Tibial nerve (tissue), 4 donors: ENCODE measurements around the gene NELL1. TPM values are rescaled to one million over a fixed set of nuclear protein-coding genes. Genes with fewer than 3 reads are reported as not detected.
"Not testable (repeated sequence)": the region's sequence is repeated elsewhere in the genome, so short reads cannot be mapped to it uniquely, and the experiment has no call there.

ENCODE experiments used
- DNase-seq, 2 donors: peaks; one replicate each; pipeline ENCODE4 v3.0.0-alpha.2; 2019; ENCODE audit warnings: low spot score in 2 of 2
- H3K27ac ChIP-seq, 4 donors: fragments of 200-600 bp; sonication (generic) in 3 of 4; one replicate each; pipeline ENCODE4 v1.5.1; 2017 to 2019; ENCODE audit warnings: mild to moderate bottlenecking in 1 of 4
- H3K27me3 ChIP-seq, 2 donors: fragments of 200-600 bp; sonication (generic) in 1 of 2; one replicate each; pipeline versions ENCODE4 v1.5.1 to v1.6.0; 2017 to 2019
- H3K36me3 ChIP-seq, 3 donors: fragments of 200-600 bp; sonication (generic); one replicate each; pipeline ENCODE4 v1.5.1; 2018 to 2019
- H3K4me1 ChIP-seq, 4 donors: fragments of 200-600 bp; sonication (generic) in 3 of 4; one replicate each; pipeline ENCODE4 v1.5.1; 2017 to 2019
- H3K4me3 ChIP-seq, 4 donors: fragments of 200-600 bp; sonication (generic) in 3 of 4; one replicate each; pipeline ENCODE4 v1.5.1; 2017 to 2019; ENCODE audit warnings: mild to moderate bottlenecking in 1 of 4, moderate library complexity in 1 of 4
- H3K9me3 ChIP-seq, 4 donors: fragments of 200-600 bp; sonication (generic) in 3 of 4; one replicate each; pipeline ENCODE4 v1.5.1; 2017 to 2019
- EP300 ChIP-seq, 2 donors: sonication (generic); formaldehyde crosslinking; IDR thresholded peaks; one replicate each; pipeline ENCODE4 v1.6.1; 2017; ENCODE audit warnings: antibody characterized with exemption in 2 of 2, mild to moderate bottlenecking in 1 of 2
- POLR2A ChIP-seq, 2 donors: fragments of 450-650 bp; IDR thresholded peaks; one replicate each; pipeline ENCODE4 v1.6.1; 2017; ENCODE audit warnings: antibody characterized with exemption in 2 of 2, mild to moderate bottlenecking in 2 of 2, moderate library complexity in 2 of 2
- WGBS, 2 donors: methylation state at CpG; one replicate each; pipeline ENCODE4 v1.1.5; 2018; 5-methylcytosine and 5-hydroxymethylcytosine counted together
- total RNA-seq, 4 donors: library from RNA; depleted of rRNA; stranded (reverse); fragments of >200 nt; gene quantifications; one replicate each; pipeline ENCODE4 v1.1.0, GENCODE V29; 2016
- TF ChIP-seq, protein P1 (sequence below), 5 experiments: fragments of 200-600 bp in 3 of 5; fragments of 450-650 bp in 2 of 5; sonication (generic) in 3 of 5; IDR thresholded peaks; one replicate each; pipeline ENCODE4 v1.5.1; 2016 to 2019; ENCODE audit warnings: antibody characterized with exemption in 5 of 5, mild to moderate bottlenecking in 3 of 5, moderate library complexity in 2 of 5

The NELL1 gene
- total RNA-seq, 4 donors from 2014 or later, result not detected

GRCh38 chr11:21133722-21134121, 464.3 kb downstream of the NELL1 start:
- Histone ChIP-seq H3K9me3 (no peaks in the 10 kb centered on the region), H3K4me3 (no peak overlapping the region), H3K4me1 (no peaks in the 10 kb centered on the region), H3K36me3 (no peaks in the 10 kb centered on the region), H3K27me3 (no peaks in the 10 kb centered on the region), H3K27ac (no peak overlapping the region)
- DNase-seq, result no peak
- TF ChIP-seq POLR2A (IDR thresholded peaks at IDR 0.05), result no peak
- TF ChIP-seq EP300 (IDR thresholded peaks at IDR 0.05), result no peak
- TF ChIP-seq, protein P1, sequence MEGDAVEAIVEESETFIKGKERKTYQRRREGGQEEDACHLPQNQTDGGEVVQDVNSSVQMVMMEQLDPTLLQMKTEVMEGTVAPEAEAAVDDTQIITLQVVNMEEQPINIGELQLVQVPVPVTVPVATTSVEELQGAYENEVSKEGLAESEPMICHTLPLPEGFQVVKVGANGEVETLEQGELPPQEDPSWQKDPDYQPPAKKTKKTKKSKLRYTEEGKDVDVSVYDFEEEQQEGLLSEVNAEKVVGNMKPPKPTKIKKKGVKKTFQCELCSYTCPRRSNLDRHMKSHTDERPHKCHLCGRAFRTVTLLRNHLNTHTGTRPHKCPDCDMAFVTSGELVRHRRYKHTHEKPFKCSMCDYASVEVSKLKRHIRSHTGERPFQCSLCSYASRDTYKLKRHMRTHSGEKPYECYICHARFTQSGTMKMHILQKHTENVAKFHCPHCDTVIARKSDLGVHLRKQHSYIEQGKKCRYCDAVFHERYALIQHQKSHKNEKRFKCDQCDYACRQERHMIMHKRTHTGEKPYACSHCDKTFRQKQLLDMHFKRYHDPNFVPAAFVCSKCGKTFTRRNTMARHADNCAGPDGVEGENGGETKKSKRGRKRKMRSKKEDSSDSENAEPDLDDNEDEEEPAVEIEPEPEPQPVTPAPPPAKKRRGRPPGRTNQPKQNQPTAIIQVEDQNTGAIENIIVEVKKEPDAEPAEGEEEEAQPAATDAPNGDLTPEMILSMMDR (IDR thresholded peaks at IDR 0.05), result no peak
- 87 to 92% methylated on average over 4 to 6 of the region's 6 CpGs for WGBS, 2 donors

DNA sequence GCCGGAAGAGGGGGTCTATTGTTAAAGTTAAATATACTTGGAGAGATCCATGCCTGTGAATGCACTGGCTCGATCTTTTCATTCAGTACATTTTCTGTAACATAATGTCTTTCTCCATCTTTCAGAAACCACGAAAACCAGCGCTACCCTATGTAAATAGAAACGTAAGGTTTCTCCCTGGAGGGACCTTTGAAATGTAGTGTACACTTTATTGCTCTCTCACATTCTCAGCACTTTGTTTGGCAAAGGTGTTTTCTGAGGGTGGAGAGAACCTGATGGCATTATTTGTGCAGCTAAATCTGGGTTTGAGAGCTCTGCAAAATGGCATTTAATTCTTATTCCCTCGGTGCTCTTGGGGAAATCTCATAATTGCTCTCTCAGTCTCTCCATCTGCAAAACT, 468.4 kb downstream of the NELL1 start:
- no peak for TF ChIP-seq EP300 (IDR thresholded peaks at IDR 0.05)
- TF ChIP-seq POLR2A (IDR thresholded peaks at IDR 0.05), result no peak
- TF ChIP-seq, protein P1 (IDR thresholded peaks at IDR 0.05), result no peak
- no peaks in the 10 kb centered on the region for H3K9me3 ChIP-seq
- DNase-seq, result no peak

GRCh38 chr11:21141557-21141956, 472.2 kb downstream of the NELL1 start:
- not testable (repeated sequence) for DNase-seq, H3K36me3 ChIP-seq, H3K27ac ChIP-seq, H3K4me1 ChIP-seq, H3K27me3 ChIP-seq, H3K4me3 ChIP-seq, H3K9me3 ChIP-seq
- WGBS, 2 donors, result 96 to 97% methylated on average over 4 of the region's 4 CpGs

More for the DNA sequence above, 468.4 kb downstream of the NELL1 start:
- 48 to 55% methylated on average over 6 of the region's 6 CpGs for WGBS, 2 donors
- Histone ChIP-seq H3K4me1 (no peaks in the 10 kb centered on the region), H3K4me3 (no peak overlapping the region), H3K27ac (no peak overlapping the region), H3K36me3 (no peaks in the 10 kb centered on the region), H3K27me3 (no peaks in the 10 kb centered on the region)

- TF ChIP-seq EP300 (IDR thresholded peaks at IDR 0.05) (no peak), POLR2A (IDR thresholded peaks at IDR 0.05) (no peak)
- TF ChIP-seq, protein P1 (IDR thresholded peaks at IDR 0.05), result no peak
- WGBS, 2 donors, result 71 to 76% methylated on average over 2 of the region's 2 CpGs
Observed at GRCh38 chr11:21142007-21142406, 472.6 kb downstream of the NELL1 start.

GRCh38 chr11:21144531-21144930, 475.1 kb downstream of the NELL1 start:
- TF ChIP-seq POLR2A (IDR thresholded peaks at IDR 0.05) (no peak), EP300 (IDR thresholded peaks at IDR 0.05) (no peak)
- TF ChIP-seq, protein P1 (IDR thresholded peaks at IDR 0.05), result no peak
- WGBS, 2 donors, result 86 to 92% methylated on average over 2 of the region's 2 CpGs
- no peaks in the 10 kb centered on the region for H3K4me1 ChIP-seq
- no peak overlapping the region for H3K4me3 ChIP-seq
- H3K36me3 ChIP-seq, result no peaks in the 10 kb centered on the region
- no peak overlapping the region for H3K27ac ChIP-seq
- no peaks in the 10 kb centered on the region for H3K27me3 ChIP-seq
- DNase-seq, result no peak
- no peaks in the 10 kb centered on the region for H3K9me3 ChIP-seq

More at GRCh38 chr11:21142007-21142406, 472.6 kb downstream of the NELL1 start:
- Histone ChIP-seq H3K27ac (no peak overlapping the region), H3K4me3 (no peak overlapping the region), H3K9me3 (no peaks in the 10 kb centered on the region), H3K4me1 (no peaks in the 10 kb centered on the region), H3K27me3 (no peaks in the 10 kb centered on the region), H3K36me3 (no peaks in the 10 kb centered on the region)
- no peak for DNase-seq

DNA sequence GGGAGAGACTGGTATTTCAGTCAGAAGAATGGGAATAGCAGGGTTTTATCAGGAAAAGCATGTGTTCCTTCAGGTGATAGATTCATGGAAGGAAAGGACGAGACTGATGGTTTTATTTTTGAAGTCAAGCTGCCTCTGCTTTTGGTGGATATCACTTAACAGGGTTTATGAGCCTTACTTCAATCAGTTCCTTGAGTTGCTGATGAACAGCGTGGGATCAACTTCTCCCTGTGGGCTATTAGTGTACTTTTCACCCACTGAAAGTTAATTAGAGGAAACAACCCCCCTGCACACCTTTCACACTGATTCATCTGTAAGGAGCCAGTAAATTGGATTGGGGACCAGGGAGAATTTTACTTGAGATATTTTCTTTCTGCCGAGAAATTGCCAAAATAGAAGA, 479.0 kb downstream of the NELL1 start:
- no peaks in the 10 kb centered on the region for H3K4me1 ChIP-seq
- 55 to 65% methylated on average over 3 of the region's 3 CpGs for WGBS, 2 donors
- no peak for DNase-seq
- H3K9me3 ChIP-seq, result no peaks in the 10 kb centered on the region
- H3K27me3 ChIP-seq, result no peaks in the 10 kb centered on the region
- TF ChIP-seq, protein P1 (IDR thresholded peaks at IDR 0.05), result no peak
- no peak for TF ChIP-seq EP300 (IDR thresholded peaks at IDR 0.05)
- no peak for TF ChIP-seq POLR2A (IDR thresholded peaks at IDR 0.05)
- H3K27ac ChIP-seq, result no peak overlapping the region
- no peaks in the 10 kb centered on the region for H3K36me3 ChIP-seq
- no peak overlapping the region for H3K4me3 ChIP-seq
